Measurements from ENCODE around the gene PRDM11.

Gene PRDM11

GRCh38 chr11:45157247-45158209 lies 11.1 kb downstream of the PRDM11 start:
- no peaks in the 10 kb centered on the region for H3K9me3 Mint-ChIP-seq
- H3K4me3 Mint-ChIP-seq, result peak overlapping the region; percentile 13 to 39 (median 14)
- no peaks in the 10 kb centered on the region for H3K36me3 Mint-ChIP-seq (ENCODE audit: low read depth)
- H3K27me3 Mint-ChIP-seq (ENCODE audit: low read depth), result no peaks in the 10 kb centered on the region
- peaks cover 77% of the 10 kb centered on the region for H3K4me1 Mint-ChIP-seq
- TF ChIP-seq CTCF (IDR thresholded peaks at IDR 0.05; ENCODE audit: unreplicated experiment in 3 of 3), result no peak
- H3K27ac Mint-ChIP-seq, result peak overlapping the region; percentile 89 to 98 (median 98)

- no peaks in the 10 kb centered on the region for H3K9me3 Mint-ChIP-seq
- H3K4me1 Mint-ChIP-seq, result peaks cover 79% of the 10 kb centered on the region
These were observed 11.8 kb downstream of the PRDM11 start for GRCh38 chr11:45158210-45158731.

GRCh38 chr11:45158891-45159605 lies 12.6 kb downstream of the PRDM11 start:
- Mint-ChIP-seq H3K27me3 (ENCODE audit: low read depth) (no peaks in the 10 kb centered on the region), H3K36me3 (ENCODE audit: low read depth) (no peaks in the 10 kb centered on the region), H3K4me3 (peak overlapping the region; percentile 52 to 58 (median 54)), H3K4me1 (peaks cover 87% of the 10 kb centered on the region), H3K9me3 (no peaks in the 10 kb centered on the region), H3K27ac (peak overlapping the region; percentile 89 to 98 (median 98))
- no peak for TF ChIP-seq CTCF (IDR thresholded peaks at IDR 0.05; ENCODE audit: unreplicated experiment in 3 of 3)

More at GRCh38 chr11:45158210-45158731, 11.8 kb downstream of the PRDM11 start:
- TF ChIP-seq CTCF (IDR thresholded peaks at IDR 0.05; ENCODE audit: unreplicated experiment in 3 of 3), result no peak
- Mint-ChIP-seq H3K36me3 (ENCODE audit: low read depth) (no peaks in the 10 kb centered on the region), H3K4me3 (peak overlapping the region; percentile 13 to 58 (median 39)), H3K27me3 (ENCODE audit: low read depth) (no peaks in the 10 kb centered on the region), H3K27ac (peak overlapping the region; percentile 89 to 98 (median 98))

- Mint-ChIP-seq H3K4me1 (peaks cover 90% of the 10 kb centered on the region), H3K27ac (peak overlapping the region; percentile 89 to 98 (median 98)), H3K4me3 (peak overlapping the region in 2 of 3 experiments; percentile 34 to 35), H3K27me3 (ENCODE audit: low read depth) (no peaks in the 10 kb centered on the region), H3K36me3 (ENCODE audit: low read depth) (no peaks in the 10 kb centered on the region), H3K9me3 (no peaks in the 10 kb centered on the region)
- TF ChIP-seq CTCF (IDR thresholded peaks at IDR 0.05; ENCODE audit: unreplicated experiment in 3 of 3), result no peak
These were observed 13.4 kb downstream of the PRDM11 start for GRCh38 chr11:45159781-45160365.

GRCh38 chr11:45161252-45162063 lies 15.0 kb downstream of the PRDM11 start:
- no peak for TF ChIP-seq CTCF (IDR thresholded peaks at IDR 0.05; ENCODE audit: unreplicated experiment in 3 of 3)
- no peaks in the 10 kb centered on the region for H3K9me3 Mint-ChIP-seq
- no peaks in the 10 kb centered on the region for H3K36me3 Mint-ChIP-seq (ENCODE audit: low read depth)
- H3K27me3 Mint-ChIP-seq (ENCODE audit: low read depth), result no peaks in the 10 kb centered on the region
- H3K4me1 Mint-ChIP-seq, result peaks cover 79% of the 10 kb centered on the region
- H3K27ac Mint-ChIP-seq, result peak overlapping the region; percentile 33 to 98 (median 98)
- no peak overlapping the region for H3K4me3 Mint-ChIP-seq
